Measurements from ENCODE around the gene CELF5. TPM values are rescaled to one million over a fixed set of nuclear protein-coding genes. Genes with fewer than 3 reads are reported as not detected.

Gene CELF5
- total and polyA plus RNA-seq, 9 of the 15 experiments (the other 6 are each of a cell fraction or from before 2014, with no cell fraction given) = 0.01 to 0.56 (median 0.22) TPM

- TF ChIP-seq ARID3A (IDR thresholded peaks at IDR 0.05; ENCODE audit: borderline replicate concordance, low read depth, low read length) = no peak
- TF ChIP-seq NR2F6 (CRISPR knock-in tag; IDR thresholded peaks at IDR 0.05) = no peak
- TF ChIP-seq ATF4 (CRISPR knock-in tag; IDR thresholded peaks at IDR 0.05) = no peak
- TF ChIP-seq ZBTB11 (CRISPR knock-in tag; IDR thresholded peaks at IDR 0.05) = no peak
These were observed 115.9 kb downstream of the CELF5 start (continued) for GRCh38 chr19:3340340-3340739.

Measured in K562 (cell line).